OCI-LY1 (cell line): ENCODE results near the gene GALNT18.

Experiments
- H2AFZ ChIP-seq: fragments of 200-600 bp; sonication (generic), shearing (Covaris generic); 2 replicates; pipeline ENCODE4 v1.6.0; 2014; ENCODE audit warnings: antibody characterized with exemption, mild to moderate bottlenecking, low read length
- H3F3A ChIP-seq: fragments of 200-600 bp; sonication (generic), shearing (Covaris generic); 2 replicates; pipeline ENCODE4 v1.6.0; 2014; ENCODE audit warnings: mild to moderate bottlenecking, antibody characterized with exemption, low read length, moderate library complexity; ENCODE audit not compliant: insufficient read depth
- H3K27ac ChIP-seq: fragments of 200-600 bp; sonication (generic); 2 replicates; pipeline ENCODE4 v1.5.1; 2014; ENCODE audit warnings: low read length, mixed run types, mild to moderate bottlenecking, low read depth; ENCODE audit not compliant: poor library complexity, severe bottlenecking
- H3K27me3 ChIP-seq: fragments of 200-600 bp; sonication (generic); 2 replicates; pipeline ENCODE4 v1.6.0; 2014; ENCODE audit warnings: antibody characterized with exemption, mild to moderate bottlenecking, low read length, moderate library complexity; ENCODE audit not compliant: insufficient read depth
- H3K36me3 ChIP-seq: fragments of 200-600 bp; sonication (generic); 2 replicates; pipeline ENCODE4 v1.6.1; 2014; ENCODE audit warnings: mild to moderate bottlenecking, antibody characterized with exemption, low read length, moderate library complexity, mixed read lengths; ENCODE audit not compliant: insufficient read depth
- H3K4me1 ChIP-seq: fragments of 200-600 bp; sonication (generic); 2 replicates; pipeline ENCODE4 v1.5.1; 2014; ENCODE audit warnings: mild to moderate bottlenecking, low read length, moderate library complexity; ENCODE audit not compliant: insufficient read depth, severe bottlenecking
- H3K4me2 ChIP-seq: fragments of 200-600 bp; sonication (generic), shearing (Covaris generic); 2 replicates; pipeline ENCODE4 v1.6.1; 2014; ENCODE audit warnings: low read length
- H3K4me3 ChIP-seq: fragments of 200-600 bp; sonication (generic); 2 replicates; pipeline ENCODE4 v1.5.1; 2014; ENCODE audit warnings: low read length, low read depth, mild to moderate bottlenecking, mixed read lengths; ENCODE audit not compliant: poor library complexity, severe bottlenecking
- H3K79me2 ChIP-seq: fragments of 200-600 bp; shearing (Covaris generic); 2 replicates; pipeline ENCODE4 v1.6.1; 2016; ENCODE audit warnings: mixed run types, low read length, mixed read lengths; ENCODE audit not compliant: insufficient read depth
- H3K9ac ChIP-seq: fragments of 200-600 bp; sonication (generic), shearing (Covaris generic); 2 replicates; pipeline ENCODE4 v1.6.1; 2014; ENCODE audit warnings: mild to moderate bottlenecking, low read length, mixed read lengths
- H3K9me2 ChIP-seq: fragments of 200-600 bp; sonication (generic), shearing (Covaris generic); 2 replicates; pipeline ENCODE4 v1.6.1; 2014; ENCODE audit warnings: low read depth, mild to moderate bottlenecking, low read length, mixed read lengths
- H3K9me3 ChIP-seq: fragments of 200-600 bp; shearing (Covaris generic); 2 replicates; pipeline ENCODE4 v1.6.1; 2014; ENCODE audit warnings: low read length, mixed read lengths
- H4K20me1 ChIP-seq: fragments of 200-600 bp; sonication (generic), shearing (Covaris generic); 2 replicates; pipeline ENCODE4 v1.6.0; 2016; ENCODE audit warnings: mild to moderate bottlenecking, low read length; ENCODE audit not compliant: insufficient read depth
- CTCF ChIP-seq: fragments of 200-600 bp; sonication (generic), shearing (Covaris generic); IDR thresholded peaks from 2 replicates; pipeline ENCODE4 v1.5.1; 2017; ENCODE audit warnings: mild to moderate bottlenecking, antibody characterized with exemption, low read length, moderate library complexity, mixed read lengths
- EZH2 ChIP-seq: fragments of 200-600 bp; sonication (generic), shearing (Covaris generic); IDR thresholded peaks from 2 replicates; pipeline ENCODE4 v1.8.0; 2017; ENCODE audit warnings: borderline replicate concordance, mixed run types, mild to moderate bottlenecking, antibody characterized with exemption, low read length, moderate library complexity, mixed read lengths

The GALNT18 gene

GRCh38 chr11:11347592-11347991 lies 274.2 kb downstream of the GALNT18 start:
- Histone ChIP-seq H3K9ac (no peak overlapping the region), H3K4me1 (no peaks in the 10 kb centered on the region)
- TF ChIP-seq EZH2, result no peak
- no peak for TF ChIP-seq CTCF

DNA sequence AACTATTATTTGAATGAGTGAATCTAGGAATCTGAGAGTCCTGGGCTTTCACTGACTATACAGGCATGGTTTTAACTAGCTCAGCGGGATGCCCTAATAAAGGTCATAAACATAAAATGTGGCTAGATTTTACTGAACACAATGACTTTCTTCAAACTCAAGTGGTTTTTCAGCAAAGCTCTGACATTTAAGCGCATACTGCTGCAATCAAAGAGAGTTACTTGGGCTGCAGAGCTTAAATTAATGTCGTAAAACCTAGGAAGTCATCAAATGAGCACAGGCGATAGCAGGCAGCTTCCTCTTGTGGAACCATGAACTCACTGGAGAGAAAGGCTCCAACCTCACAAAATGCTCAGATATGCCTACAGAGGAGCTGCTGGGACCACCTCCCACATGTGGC lies 275.5 kb downstream of the GALNT18 start:
- Histone ChIP-seq H3K4me3 (no peak overlapping the region), H3K27me3 (no peaks in the 10 kb centered on the region), H3K9ac (no peak overlapping the region), H3K36me3 (no peaks in the 10 kb centered on the region), H3K4me1 (no peaks in the 10 kb centered on the region), H3K4me2 (no peak overlapping the region), H3K27ac (no peak overlapping the region), H3F3A (no peaks in the 10 kb centered on the region), H3K9me3 (no peaks in the 10 kb centered on the region), H3K9me2 (no peaks in the 10 kb centered on the region), H3K79me2 (no peaks in the 10 kb centered on the region), H4K20me1 (no peaks in the 10 kb centered on the region), H2AFZ (no peak overlapping the region)
- no peak for TF ChIP-seq CTCF
- no peak for TF ChIP-seq EZH2

More at GRCh38 chr11:11347592-11347991, 274.2 kb downstream of the GALNT18 start:
- Histone ChIP-seq H3K9me3 (no peaks in the 10 kb centered on the region), H4K20me1 (no peaks in the 10 kb centered on the region), H3K36me3 (no peaks in the 10 kb centered on the region), H3K4me2 (no peak overlapping the region), H2AFZ (no peak overlapping the region), H3K9me2 (no peaks in the 10 kb centered on the region), H3K4me3 (no peak overlapping the region), H3F3A (no peaks in the 10 kb centered on the region), H3K27me3 (no peaks in the 10 kb centered on the region), H3K27ac (no peak overlapping the region), H3K79me2 (no peaks in the 10 kb centered on the region)

DNA sequence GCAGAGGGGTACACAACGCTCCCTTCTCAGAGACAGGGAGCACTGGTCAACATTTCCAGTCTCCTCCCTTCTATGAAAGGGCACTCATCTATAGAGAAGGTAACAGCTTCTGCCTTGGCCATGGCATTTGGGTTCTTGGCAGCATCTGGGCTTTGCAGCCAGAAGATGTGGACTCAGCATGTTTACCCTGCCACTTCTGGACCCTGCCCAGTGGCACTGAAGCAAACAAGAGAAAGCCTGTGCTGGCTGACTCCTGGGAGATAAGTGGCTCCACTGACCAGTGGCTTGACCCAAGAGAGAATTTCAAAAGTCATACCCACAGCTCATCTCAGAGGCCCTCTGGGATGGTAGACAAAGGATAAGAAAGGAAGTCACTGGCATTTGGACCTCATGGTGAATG lies 276.7 kb downstream of the GALNT18 start:
- no peaks in the 10 kb centered on the region for H3K4me1 ChIP-seq
- H3K27me3 ChIP-seq, result no peaks in the 10 kb centered on the region
- H3K79me2 ChIP-seq, result no peaks in the 10 kb centered on the region
- TF ChIP-seq EZH2 (no peak), CTCF (no peak)
- no peak overlapping the region for H3K4me3 ChIP-seq
- H3K27ac ChIP-seq, result no peak overlapping the region
- no peak overlapping the region for H2AFZ ChIP-seq
- no peaks in the 10 kb centered on the region for H3K9me3 ChIP-seq
- H3K36me3 ChIP-seq, result no peaks in the 10 kb centered on the region
- no peaks in the 10 kb centered on the region for H3K9me2 ChIP-seq
- H3K4me2 ChIP-seq, result no peak overlapping the region
- H3F3A ChIP-seq, result no peaks in the 10 kb centered on the region
- no peaks in the 10 kb centered on the region for H4K20me1 ChIP-seq
- H3K9ac ChIP-seq, result no peak overlapping the region
